AG04450 (cell line): Measurements from ENCODE around the gene RNF187. TPM values are rescaled to one million over a fixed set of nuclear protein-coding genes. Genes with fewer than 3 reads are reported as not detected.

Source experiments
- CTCF ChIA-PET: fragments of 300-600, 350-600 bp; formaldehyde crosslinking; extraction: SDS; loops from one replicate; lab custom pipeline; 2022; ENCODE audit warnings: antibody characterized with exemption, inconsistent platforms; lab: Charles Lee
- POLR2A ChIA-PET: fragments of 350-600 bp; formaldehyde crosslinking; extraction: SDS; loops from one replicate; lab custom pipeline; 2021; ENCODE audit warnings: antibody characterized with exemption, inconsistent platforms; lab: Yijun Ruan, JAX
- DNase-seq: peaks from one replicate; pipeline ENCODE4 v3.0.0-alpha.2; 2011; ENCODE audit warnings: low read depth, low spot score
- H3K27ac ChIP-seq: one replicate; pipeline ENCODE4 v1.5.1; 2012; ENCODE audit warnings: low read depth, low read length, control low read depth
- H3K27me3 ChIP-seq: one replicate; pipeline ENCODE4 v1.6.0; 2012; ENCODE audit warnings: low read length; ENCODE audit not compliant: control insufficient read depth, insufficient read depth
- H3K4me3 ChIP-seq: 2 replicates; pipeline ENCODE4 v1.5.1; 2011; ENCODE audit warnings: mild to moderate bottlenecking, low read depth, low read length, control low read depth
- H3K9me3 ChIP-seq: 2 replicates; pipeline ENCODE4 v1.5.1; 2012; ENCODE audit warnings: low read length; ENCODE audit not compliant: control insufficient read depth, insufficient read depth
- polyA plus RNA-seq: library from polyadenylated mRNA; depleted of rRNA; stranded (reverse); fragments of >200 nt; gene quantifications from 2 replicates; pipeline ENCODE4 v1.2.3, GENCODE V29; 2011
- TF ChIP-seq, protein P1 (sequence below): IDR thresholded peaks from 2 replicates; pipeline ENCODE4 v1.5.1; 2011; ENCODE audit warnings: low read depth, low read length, control low read depth, inconsistent platforms

Gene RNF187
- polyA plus RNA-seq, 1 experiment: 84.0 TPM

DNA sequence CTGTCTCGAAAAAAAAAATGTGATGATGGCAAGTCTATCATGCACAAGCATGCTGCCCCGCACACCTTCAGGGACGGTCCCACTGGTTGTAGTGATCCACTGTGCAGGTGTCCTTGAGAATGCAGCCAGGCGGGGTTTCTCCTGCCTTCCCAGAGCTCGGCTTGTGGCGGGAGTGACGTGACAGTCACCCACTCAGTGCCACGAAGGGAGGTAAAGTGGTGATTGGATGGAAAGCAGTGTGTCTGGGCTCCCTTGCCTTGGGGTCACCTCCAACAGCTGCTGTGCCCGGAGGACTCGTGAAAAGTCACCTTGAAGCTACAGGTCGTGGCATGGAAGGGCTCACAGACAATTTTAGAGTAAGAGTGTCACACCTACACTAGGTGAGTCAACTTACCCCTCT is 37.0 kb upstream of the RNF187 start:
- ChIA-PET POLR2A (no interaction called here), CTCF (no interaction called here)
- no peak for DNase-seq
- Histone ChIP-seq H3K4me3 (no peak overlapping the region), H3K27ac (no peak overlapping the region), H3K9me3 (no peaks in the 10 kb centered on the region), H3K27me3 (peaks cover 5% of the 10 kb centered on the region)
- TF ChIP-seq, protein P1, sequence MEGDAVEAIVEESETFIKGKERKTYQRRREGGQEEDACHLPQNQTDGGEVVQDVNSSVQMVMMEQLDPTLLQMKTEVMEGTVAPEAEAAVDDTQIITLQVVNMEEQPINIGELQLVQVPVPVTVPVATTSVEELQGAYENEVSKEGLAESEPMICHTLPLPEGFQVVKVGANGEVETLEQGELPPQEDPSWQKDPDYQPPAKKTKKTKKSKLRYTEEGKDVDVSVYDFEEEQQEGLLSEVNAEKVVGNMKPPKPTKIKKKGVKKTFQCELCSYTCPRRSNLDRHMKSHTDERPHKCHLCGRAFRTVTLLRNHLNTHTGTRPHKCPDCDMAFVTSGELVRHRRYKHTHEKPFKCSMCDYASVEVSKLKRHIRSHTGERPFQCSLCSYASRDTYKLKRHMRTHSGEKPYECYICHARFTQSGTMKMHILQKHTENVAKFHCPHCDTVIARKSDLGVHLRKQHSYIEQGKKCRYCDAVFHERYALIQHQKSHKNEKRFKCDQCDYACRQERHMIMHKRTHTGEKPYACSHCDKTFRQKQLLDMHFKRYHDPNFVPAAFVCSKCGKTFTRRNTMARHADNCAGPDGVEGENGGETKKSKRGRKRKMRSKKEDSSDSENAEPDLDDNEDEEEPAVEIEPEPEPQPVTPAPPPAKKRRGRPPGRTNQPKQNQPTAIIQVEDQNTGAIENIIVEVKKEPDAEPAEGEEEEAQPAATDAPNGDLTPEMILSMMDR: no peak

DNA sequence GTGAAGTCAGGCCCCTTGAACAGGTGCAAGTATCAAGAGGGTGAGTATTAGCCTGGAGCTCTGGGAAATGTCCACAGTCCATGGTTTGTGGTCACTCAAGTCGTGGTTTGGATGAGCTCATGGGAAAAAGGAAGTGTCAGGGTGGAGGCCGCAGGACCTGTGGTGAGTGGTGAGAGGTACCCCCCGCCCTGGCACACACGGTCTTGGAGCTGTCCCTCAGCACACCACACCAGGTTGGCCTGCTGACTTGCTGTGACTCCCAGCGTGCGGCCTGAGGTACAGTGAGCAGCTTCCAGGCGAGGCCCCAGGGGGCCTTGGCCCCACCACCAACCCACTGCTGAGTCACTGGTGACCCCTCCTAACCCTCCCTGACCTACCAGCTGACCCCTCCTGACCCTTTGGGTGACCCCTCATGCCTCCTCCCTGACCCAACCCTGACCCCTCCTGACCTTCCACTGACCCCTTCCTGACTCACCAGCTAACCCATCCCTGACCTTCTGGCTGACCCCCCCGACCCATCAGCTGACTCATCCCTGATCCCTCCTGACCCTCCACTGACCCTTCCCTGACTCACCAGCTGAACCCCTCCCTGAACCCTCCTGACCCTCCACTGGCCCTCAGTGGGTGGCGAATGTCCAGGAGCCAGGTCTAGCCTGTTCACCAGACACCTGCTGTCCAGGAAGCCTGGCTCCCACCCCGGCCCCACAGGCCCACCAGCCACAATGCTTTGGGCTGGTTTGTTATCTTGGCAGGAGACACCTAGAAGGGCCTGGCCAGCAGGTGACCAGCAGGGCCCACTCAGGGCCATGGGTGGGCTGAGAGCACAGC is 34.8 kb upstream of the RNF187 start:
- Histone ChIP-seq H3K27me3 (peaks cover 3% of the 10 kb centered on the region), H3K27ac (no peak overlapping the region), H3K9me3 (no peaks in the 10 kb centered on the region), H3K4me3 (no peak overlapping the region)
- no peak for DNase-seq
- ChIA-PET CTCF (interaction anchor here (1.6 kb wide), 1 partner anchor 322 kb away, joined by 4 read pairs; no protein-coding TSS in a partner anchor), POLR2A (no interaction called here)
- TF ChIP-seq, protein P1: no peak

DNA sequence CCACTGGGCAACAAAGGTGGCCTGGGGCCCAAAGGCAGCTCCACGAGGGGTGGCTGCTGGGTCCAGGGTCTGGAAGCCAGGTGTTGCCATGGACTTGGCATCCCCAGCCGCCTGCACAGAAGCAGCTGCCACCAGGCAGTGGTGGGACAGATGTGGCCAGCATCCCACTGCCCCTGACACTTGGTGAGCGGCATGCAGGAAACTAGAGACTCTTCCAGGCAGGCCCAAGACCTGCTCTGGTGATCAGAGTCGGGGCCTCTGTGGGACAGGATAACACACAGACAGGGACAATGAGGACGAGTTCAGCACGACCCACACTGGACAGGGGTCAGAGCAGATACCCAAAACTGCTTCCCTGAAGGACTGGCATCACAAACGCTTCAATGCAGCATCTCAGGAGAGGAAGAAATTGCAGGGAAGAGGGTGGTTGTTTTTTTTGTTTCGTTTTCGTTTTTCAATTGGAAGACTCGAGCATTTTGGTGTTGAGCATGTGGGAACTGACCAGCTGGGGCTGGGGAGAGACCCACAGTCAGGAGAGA is 34.1 kb upstream of the RNF187 start:
- no peak for DNase-seq
- Histone ChIP-seq H3K27ac (no peak overlapping the region), H3K27me3 (peaks cover 3% of the 10 kb centered on the region), H3K4me3 (no peak overlapping the region), H3K9me3 (no peaks in the 10 kb centered on the region)
- CTCF ChIA-PET: no interaction called here
- TF ChIP-seq, protein P1: no peak
- POLR2A ChIA-PET: no interaction called here

DNA sequence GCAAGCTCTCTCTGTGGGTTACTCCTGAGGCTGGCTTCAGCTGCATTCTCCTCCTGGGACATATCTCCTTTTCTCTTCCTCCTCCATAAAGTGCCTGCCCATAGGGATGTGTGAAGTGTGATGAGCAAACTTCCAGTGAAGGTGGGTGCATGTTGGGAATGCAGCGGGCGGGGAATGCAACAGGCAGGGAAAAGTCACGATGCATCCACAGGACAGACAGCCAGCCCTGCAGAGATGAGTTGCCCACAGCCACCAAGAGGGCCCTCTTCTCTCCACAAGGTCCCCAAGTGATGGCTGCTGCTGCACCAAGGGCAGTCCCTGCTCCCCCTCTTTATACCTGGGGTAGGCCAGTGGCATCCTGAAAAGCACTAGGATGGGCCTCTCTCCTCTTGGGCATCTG is 33.6 kb upstream of the RNF187 start:
- Histone ChIP-seq H3K27me3 (peaks cover 3% of the 10 kb centered on the region), H3K4me3 (no peak overlapping the region), H3K27ac (no peak overlapping the region), H3K9me3 (no peaks in the 10 kb centered on the region)
- TF ChIP-seq, protein P1: no peak
- ChIA-PET CTCF (no interaction called here), POLR2A (no interaction called here)
- no peak for DNase-seq

DNA sequence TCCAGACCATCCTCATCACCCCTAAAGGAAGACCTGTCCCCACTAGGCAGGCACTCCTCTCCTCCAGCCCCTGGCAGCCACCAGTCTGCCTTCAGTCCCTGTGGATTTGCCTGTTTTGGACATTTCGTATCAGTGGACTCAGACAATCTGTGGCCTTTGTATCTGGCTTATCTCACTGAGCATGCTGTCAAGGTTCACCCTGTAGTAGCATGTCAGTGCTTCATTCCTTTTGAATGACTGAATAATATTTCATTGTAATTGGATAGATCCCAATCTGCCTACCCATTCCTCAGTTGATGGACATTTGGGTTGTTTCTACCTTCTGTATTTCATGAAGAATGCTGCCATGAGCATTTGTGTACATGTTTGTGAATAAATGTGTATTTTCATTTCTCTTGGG is 32.9 kb upstream of the RNF187 start:
- peaks cover 1% of the 10 kb centered on the region for H3K27me3 ChIP-seq
- ChIA-PET CTCF (interaction anchor here (1.0 kb wide), 1 partner anchor 217 kb away, joined by 3 read pairs; no protein-coding TSS in a partner anchor), POLR2A (no interaction called here)
- H3K27ac ChIP-seq: no peak overlapping the region
- no peak overlapping the region for H3K4me3 ChIP-seq
- H3K9me3 ChIP-seq: no peaks in the 10 kb centered on the region
- TF ChIP-seq, protein P1: no peak
- DNase-seq: no peak
